ENCODE data around the gene ZNF135.

DNA sequence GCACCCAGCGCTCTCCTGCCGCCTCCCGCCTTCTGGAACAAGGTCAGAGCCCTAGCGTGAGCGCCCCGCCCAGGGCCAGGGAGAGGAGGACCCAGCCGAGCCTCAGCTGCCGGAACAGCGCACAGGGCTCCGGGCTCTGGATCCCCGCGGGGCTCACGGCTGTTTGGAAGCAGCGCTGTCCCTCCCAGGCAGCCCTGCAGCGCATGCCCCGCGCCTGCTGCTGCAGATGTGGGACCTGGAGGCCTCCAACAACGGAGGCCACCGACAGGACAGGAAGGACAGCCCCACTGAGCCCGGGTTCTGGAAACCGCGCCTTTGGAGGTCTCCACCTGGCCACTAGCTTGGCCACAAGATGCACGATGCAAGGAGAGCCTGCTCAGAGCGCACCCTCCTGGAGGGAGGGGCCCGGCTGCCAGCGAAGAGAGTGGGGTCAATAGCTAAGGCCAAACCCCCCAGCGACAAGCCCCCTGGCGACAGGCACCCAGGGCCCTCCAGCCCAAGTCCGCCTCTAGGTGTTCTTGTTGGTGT, 26.3 kb downstream of the ZNF135 start:
- TF ChIP-seq, protein P1, sequence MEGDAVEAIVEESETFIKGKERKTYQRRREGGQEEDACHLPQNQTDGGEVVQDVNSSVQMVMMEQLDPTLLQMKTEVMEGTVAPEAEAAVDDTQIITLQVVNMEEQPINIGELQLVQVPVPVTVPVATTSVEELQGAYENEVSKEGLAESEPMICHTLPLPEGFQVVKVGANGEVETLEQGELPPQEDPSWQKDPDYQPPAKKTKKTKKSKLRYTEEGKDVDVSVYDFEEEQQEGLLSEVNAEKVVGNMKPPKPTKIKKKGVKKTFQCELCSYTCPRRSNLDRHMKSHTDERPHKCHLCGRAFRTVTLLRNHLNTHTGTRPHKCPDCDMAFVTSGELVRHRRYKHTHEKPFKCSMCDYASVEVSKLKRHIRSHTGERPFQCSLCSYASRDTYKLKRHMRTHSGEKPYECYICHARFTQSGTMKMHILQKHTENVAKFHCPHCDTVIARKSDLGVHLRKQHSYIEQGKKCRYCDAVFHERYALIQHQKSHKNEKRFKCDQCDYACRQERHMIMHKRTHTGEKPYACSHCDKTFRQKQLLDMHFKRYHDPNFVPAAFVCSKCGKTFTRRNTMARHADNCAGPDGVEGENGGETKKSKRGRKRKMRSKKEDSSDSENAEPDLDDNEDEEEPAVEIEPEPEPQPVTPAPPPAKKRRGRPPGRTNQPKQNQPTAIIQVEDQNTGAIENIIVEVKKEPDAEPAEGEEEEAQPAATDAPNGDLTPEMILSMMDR (conservative IDR thresholded peaks at IDR 0.05): no peak
- no peak for TF ChIP-seq ZFX (IDR thresholded peaks at IDR 0.05)
